Neural cell (in vitro differentiated cells): ENCODE measurements around the gene VWF. TPM values are rescaled to one million over a fixed set of nuclear protein-coding genes. Genes with fewer than 3 reads are reported as not detected.

ENCODE experiments used
- H2AFZ ChIP-seq: fragments of 200-600, 300-800 bp; sonication (generic), shearing (Covaris generic); 2 replicates; pipeline ENCODE4 v1.6.0; 2014; ENCODE audit warnings: low read depth, mild to moderate bottlenecking, antibody characterized with exemption, low read length, moderate library complexity
- H3F3A ChIP-seq: fragments of 200-600 bp; shearing (Covaris generic); 2 replicates; pipeline ENCODE4 v1.6.1; 2016; ENCODE audit warnings: mild to moderate bottlenecking, moderate library complexity, mixed read lengths, antibody characterized with exemption, low read length; ENCODE audit not compliant: insufficient read depth, poor library complexity, severe bottlenecking
- H3K27ac ChIP-seq: fragments of 200-600, 300-800 bp; sonication (generic), shearing (Covaris generic); 2 replicates; pipeline ENCODE4 v1.5.1; 2014; ENCODE audit warnings: mild to moderate bottlenecking, low read length, moderate library complexity
- H3K27me3 ChIP-seq: fragments of 300-800, 200-600 bp; sonication (generic), shearing (Covaris generic); 2 replicates; pipeline ENCODE4 v1.6.0; 2014; ENCODE audit warnings: mild to moderate bottlenecking, low read depth, low read length, moderate library complexity; ENCODE audit not compliant: insufficient read depth
- H3K36me3 ChIP-seq: fragments of 300-800, 200-600 bp; sonication (generic), shearing (Covaris generic); 2 replicates; pipeline ENCODE4 v1.5.1; 2014; ENCODE audit warnings: mild to moderate bottlenecking, antibody characterized with exemption, low read length, moderate library complexity; ENCODE audit not compliant: insufficient read depth
- H3K4me2 ChIP-seq: fragments of 300-800, 200-600 bp; sonication (generic), shearing (Covaris generic); 2 replicates; pipeline ENCODE4 v1.6.0; 2014; ENCODE audit warnings: mild to moderate bottlenecking, low read length
- H3K4me3 ChIP-seq: fragments of 300-800, 200-600 bp; sonication (generic), shearing (Covaris generic); 2 replicates; pipeline ENCODE4 v1.5.1; 2014; ENCODE audit warnings: mild to moderate bottlenecking, low read length, moderate library complexity
- H3K79me2 ChIP-seq: fragments of 200-600 bp; shearing (Covaris generic); replicated peaks from 2 replicates; pipeline ENCODE4 v1.6.0; 2014; ENCODE audit warnings: mild to moderate bottlenecking, low read length, moderate library complexity; ENCODE audit not compliant: insufficient read depth
- H3K9ac ChIP-seq: fragments of 300-800, 200-600 bp; sonication (generic), shearing (Covaris generic); 2 replicates; pipeline ENCODE4 v1.6.1; 2016; ENCODE audit warnings: mild to moderate bottlenecking, low read length, mixed read lengths
- H3K9me2 ChIP-seq: fragments of 200-600 bp; shearing (Covaris generic); 2 replicates; pipeline ENCODE4 v1.6.1; 2016; ENCODE audit warnings: mild to moderate bottlenecking, low read length, mixed read lengths; ENCODE audit not compliant: insufficient read depth
- H3K9me3 ChIP-seq: fragments of 200-600, 300-800 bp; sonication (generic), shearing (Covaris generic); 2 replicates; pipeline ENCODE4 v1.6.1; 2016; ENCODE audit warnings: mild to moderate bottlenecking, mixed run types, low read length, moderate library complexity, mixed read lengths
- H4K20me1 ChIP-seq: fragments of 200-600 bp; shearing (Covaris generic); 2 replicates; pipeline ENCODE4 v1.6.1; 2016; ENCODE audit warnings: mild to moderate bottlenecking, mixed run types; ENCODE audit not compliant: insufficient read depth
- CTCF ChIP-seq: fragments of 450-650 bp; IDR thresholded peaks from 2 replicates; pipeline ENCODE4 v1.5.1; 2014; ENCODE audit warnings: antibody characterized with exemption, mild to moderate bottlenecking, moderate library complexity; ENCODE audit not compliant: poor library complexity, severe bottlenecking
- EP300 ChIP-seq: fragments of 450-650 bp; conservative IDR thresholded peaks from 2 replicates; pipeline ENCODE4 v1.6.1; 2014; ENCODE audit warnings: antibody characterized with exemption, mild to moderate bottlenecking, moderate library complexity; ENCODE audit not compliant: poor library complexity, severe bottlenecking
- EZH2 ChIP-seq: fragments of 200-600, 300-800 bp; shearing (Covaris generic), sonication (generic); IDR thresholded peaks from 2 replicates; pipeline ENCODE4 v1.6.1; 2014; ENCODE audit warnings: antibody characterized with exemption, low read length, borderline replicate concordance, mild to moderate bottlenecking; ENCODE audit not compliant: insufficient read depth, poor library complexity, severe bottlenecking
- MXI1 ChIP-seq: fragments of 450-650 bp; conservative IDR thresholded peaks from 2 replicates; pipeline ENCODE4 v1.6.1; 2014; ENCODE audit warnings: antibody characterized with exemption, mild to moderate bottlenecking; ENCODE audit not compliant: poor library complexity, severe bottlenecking
- POLR2AphosphoS5 ChIP-seq: IDR thresholded peaks from 2 replicates; pipeline ENCODE4 v1.6.1; 2012
- RAD21 ChIP-seq: fragments of 450-650 bp; conservative IDR thresholded peaks from 2 replicates; pipeline ENCODE4 v1.6.1; 2014; ENCODE audit warnings: antibody characterized with exemption, mild to moderate bottlenecking, moderate library complexity
- REST ChIP-seq: IDR thresholded peaks from 2 replicates; pipeline ENCODE4 v1.6.1; 2012; ENCODE audit warnings: borderline replicate concordance
- SMC3 ChIP-seq: fragments of 450-650 bp; conservative IDR thresholded peaks from 2 replicates; pipeline ENCODE4 v1.6.1; 2014; ENCODE audit warnings: antibody characterized with exemption, mild to moderate bottlenecking, moderate library complexity; ENCODE audit not compliant: poor library complexity
- TAF1 ChIP-seq: IDR thresholded peaks from 2 replicates; pipeline ENCODE4 v1.6.1; 2012; ENCODE audit warnings: low read depth
- polyA plus RNA-seq: library from polyadenylated mRNA; depleted of rRNA; stranded (reverse); fragments of >200 nt; gene quantifications from 2 replicates; pipeline ENCODE4 v1.2.3, GENCODE V29; 2014

The VWF gene
- polyA plus RNA-seq, 1 donor from 2014 or later: not detected

GRCh38 chr12:5960783-5961182 lies 163.7 kb downstream of the VWF start:
- TF ChIP-seq REST (no peak), TAF1 (no peak), RAD21 (no peak), MXI1 (no peak), CTCF (no peak), EZH2 (no peak), POLR2AphosphoS5 (no peak)

GRCh38 chr12:5956987-5957386 lies 167.5 kb downstream of the VWF start:
- no peak overlapping the region for H3K4me3 ChIP-seq
- no peaks in the 10 kb centered on the region for H3K9me3 ChIP-seq
- no peak overlapping the region for H2AFZ ChIP-seq
- H3K36me3 ChIP-seq: no peaks in the 10 kb centered on the region
- no peak overlapping the region for H3K27ac ChIP-seq
- no peaks in the 10 kb centered on the region for H3F3A ChIP-seq
- TF ChIP-seq TAF1 (no peak), MXI1 (no peak), POLR2AphosphoS5 (no peak), EZH2 (no peak), REST (no peak), RAD21 (no peak), SMC3 (no peak), CTCF (no peak), EP300 (no peak)
- H3K27me3 ChIP-seq: no peaks in the 10 kb centered on the region
- H3K4me2 ChIP-seq: no peak overlapping the region
- no peaks in the 10 kb centered on the region for H3K9me2 ChIP-seq
- H4K20me1 ChIP-seq: no peaks in the 10 kb centered on the region
- no peaks in the 10 kb centered on the region for H3K79me2 ChIP-seq
- no peak overlapping the region for H3K9ac ChIP-seq

More at GRCh38 chr12:5960783-5961182, 163.7 kb downstream of the VWF start:
- no peak overlapping the region for H3K4me3 ChIP-seq
- H3K27ac ChIP-seq: no peak overlapping the region
- no peaks in the 10 kb centered on the region for H3F3A ChIP-seq
- H3K9me2 ChIP-seq: no peaks in the 10 kb centered on the region
- H3K9ac ChIP-seq: no peak overlapping the region
- no peaks in the 10 kb centered on the region for H3K36me3 ChIP-seq
- H3K4me2 ChIP-seq: no peak overlapping the region
- no peaks in the 10 kb centered on the region for H3K27me3 ChIP-seq
- H2AFZ ChIP-seq: no peak overlapping the region
- no peaks in the 10 kb centered on the region for H3K9me3 ChIP-seq
- no peaks in the 10 kb centered on the region for H3K79me2 ChIP-seq
- no peaks in the 10 kb centered on the region for H4K20me1 ChIP-seq
